H1 (cell line): Measurements from ENCODE around the gene SSRP1. TPM values are rescaled to one million over a fixed set of nuclear protein-coding genes. Genes with fewer than 3 reads are reported as not detected.

Experiments used
- CTCF ChIA-PET: fragments of 300-600 bp; sonication (Branson Sonifier 250); formaldehyde crosslinking; loops from one replicate; lab custom pipeline; 2021; ENCODE audit not compliant: partially characterized antibody; lab: Charles Lee
- POLR2A ChIA-PET: fragments of 300-600 bp; sonication (Branson Sonifier 250); formaldehyde crosslinking; loops from one replicate; lab custom pipeline; 2021; ENCODE audit warnings: inconsistent platforms; ENCODE audit not compliant: partially characterized antibody; lab: Charles Lee
- DNase-seq, 2 experiments: peaks; one replicate each; pipeline versions ENCODE4 v3.0.0 to v3.0.0-alpha.2; 2010 to 2022; ENCODE audit warnings: low spot score in 2 of 2, low read depth in 1 of 2, mixed read lengths in 1 of 2
- FAIRE-seq: peaks from 2 replicates; lab custom pipeline; 2011; peaks lifted over from hg19 to GRCh38; lab: Jason Lieb, UNC
- H2AFZ ChIP-seq: 2 replicates; pipeline ENCODE4 v1.8.1; 2012; ENCODE audit warnings: low read length, inconsistent platforms
- H2AK5ac ChIP-seq: 2 replicates; pipeline ENCODE4 v1.6.1; 2013; ENCODE audit warnings: low read depth, low read length
- H2BK120ac ChIP-seq: replicated peaks from 2 replicates; pipeline ENCODE3; 2013; ENCODE audit warnings: low read depth, low read length, inconsistent platforms
- H2BK12ac ChIP-seq: 2 replicates; pipeline ENCODE4 v1.6.1; 2013; ENCODE audit warnings: low read depth, low read length
- H2BK15ac ChIP-seq: 2 replicates; pipeline ENCODE4 v1.6.1; 2013; ENCODE audit warnings: low read length
- H2BK20ac ChIP-seq: 2 replicates; pipeline ENCODE4 v1.6.1; 2013; ENCODE audit warnings: low read length
- H2BK5ac ChIP-seq: 2 replicates; pipeline ENCODE4 v1.6.1; 2013; ENCODE audit warnings: low read depth, low read length
- H3K14ac ChIP-seq: 2 replicates; pipeline ENCODE4 v1.6.1; 2013; ENCODE audit warnings: inconsistent platforms; ENCODE audit not compliant: insufficient read length
- H3K18ac ChIP-seq: 2 replicates; pipeline ENCODE4 v1.6.1; 2013; ENCODE audit warnings: low read length; ENCODE audit errors: extremely low read depth
- H3K23ac ChIP-seq: 2 replicates; pipeline ENCODE4 v1.6.1; 2013; ENCODE audit warnings: inconsistent platforms; ENCODE audit not compliant: insufficient read length
- H3K23me2 ChIP-seq: 2 replicates; pipeline ENCODE4 v1.6.1; 2013; ENCODE audit warnings: low read depth, low read length
- H3K27ac ChIP-seq: 2 replicates; pipeline ENCODE4 v1.6.1; 2011; ENCODE audit warnings: low read depth, low read length, inconsistent platforms
- H3K27me3 ChIP-seq, 4 experiments: replicated peaks in 1 of 4; 1 replicate in 1 of 4; 2 replicates in 3 of 4; pipeline versions ENCODE4 v1.6.1 to v1.8.1; 2011 to 2013; ENCODE audit warnings: low read length in 3 of 4, mild to moderate bottlenecking in 3 of 4, inconsistent platforms in 2 of 4, mixed read lengths in 2 of 4, moderate library complexity in 1 of 4; ENCODE audit not compliant: control insufficient read depth in 3 of 4, insufficient read depth in 3 of 4; ENCODE audit errors: extremely low read depth in 1 of 4
- H3K36me3 ChIP-seq, 4 experiments: 2 replicates each; pipeline versions ENCODE4 v1.6.1 to v1.8.1; 2011 to 2013; ENCODE audit warnings: mild to moderate bottlenecking in 4 of 4, low read length in 3 of 4, moderate library complexity in 2 of 4, control low read depth in 1 of 4, inconsistent platforms in 1 of 4; ENCODE audit not compliant: insufficient read depth in 4 of 4, control insufficient read depth in 2 of 4
- H3K4ac ChIP-seq: replicated peaks from 2 replicates; pipeline ENCODE3; 2013; ENCODE audit warnings: low read length, low read depth, mixed read lengths, inconsistent platforms; ENCODE audit not compliant: insufficient read length
- H3K4me1 ChIP-seq, 4 experiments: replicated peaks in 1 of 4; 1 replicate in 1 of 4; 2 replicates in 3 of 4; pipeline versions ENCODE4 v1.6.1 to v1.8.1; 2011 to 2013; ENCODE audit warnings: low read length in 3 of 4, inconsistent platforms in 2 of 4, mixed read lengths in 1 of 4; ENCODE audit not compliant: insufficient read depth in 4 of 4, control insufficient read depth in 3 of 4
- H3K4me2 ChIP-seq, 2 experiments: 2 replicates each; pipeline versions ENCODE4 v1.6.1 to v1.8.1; 2011 to 2013; ENCODE audit warnings: low read depth in 2 of 2, low read length in 2 of 2, control low read depth in 1 of 2, inconsistent platforms in 1 of 2, mild to moderate bottlenecking in 1 of 2; ENCODE audit not compliant: insufficient read depth in 1 of 2
- H3K4me3 ChIP-seq, 4 experiments: fragments of 200-600, 300-600 bp in 1 of 4; sonication (generic), shearing (Covaris generic), sonication (Bioruptor Twin) in 1 of 4; 2 replicates each; pipeline versions ENCODE4 v1.5.1 to v1.8.1; 2011 to 2016; ENCODE audit warnings: low read length in 4 of 4, low read depth in 3 of 4, control low read depth in 2 of 4, inconsistent platforms in 2 of 4, mild to moderate bottlenecking in 2 of 4, mixed read lengths in 1 of 4, moderate library complexity in 1 of 4; ENCODE audit not compliant: insufficient read depth in 2 of 4; ENCODE audit errors: extremely low read depth in 1 of 4
- H3K56ac ChIP-seq: replicated peaks from 2 replicates; pipeline ENCODE3; 2013; ENCODE audit warnings: low read depth, mild to moderate bottlenecking, mixed read lengths, low read length, inconsistent platforms; ENCODE audit not compliant: insufficient read length
- H3K79me1 ChIP-seq: 2 replicates; pipeline ENCODE4 v1.6.1; 2013; ENCODE audit warnings: low read depth, low read length, control low read depth
- H3K79me2 ChIP-seq, 2 experiments: 2 replicates each; pipeline versions ENCODE4 v1.6.1 to v1.8.1; 2012 to 2013; ENCODE audit warnings: low read length in 2 of 2, mild to moderate bottlenecking in 2 of 2, inconsistent platforms in 1 of 2; ENCODE audit not compliant: insufficient read depth in 2 of 2, control insufficient read depth in 1 of 2
- H3K9ac ChIP-seq, 4 experiments: replicated peaks in 1 of 4; 1 replicate in 1 of 4; 2 replicates in 3 of 4; pipeline versions ENCODE4 v1.6.1 to v1.8.1; 2011 to 2013; ENCODE audit warnings: low read depth in 3 of 4, low read length in 3 of 4, control low read depth in 2 of 4, mild to moderate bottlenecking in 2 of 4, moderate library complexity in 2 of 4, inconsistent platforms in 1 of 4; ENCODE audit errors: extremely low read depth in 1 of 4
- H3K9me3 ChIP-seq, 2 experiments: 2 replicates each; pipeline versions ENCODE4 v1.6.1 to v1.8.1; 2012 to 2013; ENCODE audit warnings: mild to moderate bottlenecking in 2 of 2, moderate library complexity in 2 of 2, control low read depth in 1 of 2, inconsistent platforms in 1 of 2, low read depth in 1 of 2, low read length in 1 of 2, mixed read lengths in 1 of 2; ENCODE audit not compliant: insufficient read depth in 2 of 2
- H4K20me1 ChIP-seq, 2 experiments: replicated peaks in 1 of 2; 2 replicates each; pipeline versions ENCODE3 to v1.8.1; 2011 to 2013; ENCODE audit warnings: inconsistent platforms in 2 of 2, low read length in 2 of 2, mild to moderate bottlenecking in 1 of 2; ENCODE audit not compliant: insufficient read depth in 2 of 2, control insufficient read depth in 1 of 2
- H4K5ac ChIP-seq: 2 replicates; pipeline ENCODE4 v1.6.1; 2013; ENCODE audit warnings: low read length, low read depth, mixed read lengths, inconsistent platforms; ENCODE audit not compliant: insufficient read length
- H4K8ac ChIP-seq: 2 replicates; pipeline ENCODE4 v1.8.0; 2013; ENCODE audit warnings: mild to moderate bottlenecking, moderate library complexity, low read length, inconsistent platforms; ENCODE audit not compliant: insufficient read depth; ENCODE audit errors: extremely low read depth
- H4K91ac ChIP-seq: replicated peaks from 2 replicates; pipeline ENCODE3; 2013; ENCODE audit warnings: low read length, mixed read lengths, inconsistent platforms; ENCODE audit not compliant: insufficient read length
- CTBP2 ChIP-seq: IDR thresholded peaks from 2 replicates; pipeline ENCODE4 v1.7.0; 2011; ENCODE audit warnings: borderline replicate concordance, mild to moderate bottlenecking, moderate library complexity, mixed read lengths, low read length; ENCODE audit not compliant: insufficient read depth, insufficient read length
- PHF8 ChIP-seq: fragments of 200-600 bp; sonication (generic); conservative IDR thresholded peaks from 2 replicates; pipeline ENCODE4 v1.7.1; 2012; ENCODE audit warnings: low read depth, mild to moderate bottlenecking, inconsistent platforms, low read length, moderate library complexity
- RBBP5 ChIP-seq: IDR thresholded peaks from 2 replicates; pipeline ENCODE4 v1.7.1; 2012; ENCODE audit warnings: low read depth, mild to moderate bottlenecking, inconsistent platforms, low read length, moderate library complexity, borderline replicate concordance
- SIN3A ChIP-seq, 2 experiments: IDR thresholded peaks in 1 of 2; conservative IDR thresholded peaks in 1 of 2; 2 replicates each; pipeline ENCODE4 v1.6.1; 2011 to 2012; ENCODE audit warnings: low read length in 2 of 2, improper control_type of control experiment in 1 of 2, low read depth in 1 of 2, mild to moderate bottlenecking in 1 of 2
- SIX5 ChIP-seq: IDR thresholded peaks from 2 replicates; pipeline ENCODE4 v1.6.1; 2011; ENCODE audit warnings: mild to moderate bottlenecking, low read depth, low read length
- SP2 ChIP-seq: IDR thresholded peaks from 2 replicates; pipeline ENCODE4 v1.6.1; 2012; ENCODE audit warnings: mild to moderate bottlenecking, low read length, inconsistent platforms
- SUZ12 ChIP-seq: fragments of 200-600 bp; sonication (generic); IDR thresholded peaks from 2 replicates; pipeline ENCODE4 v1.6.1; 2012; ENCODE audit warnings: mild to moderate bottlenecking, inconsistent platforms, low read length, moderate library complexity, mixed read lengths
- TAF7 ChIP-seq: optimal IDR thresholded peaks from 2 replicates; pipeline ENCODE3; 2011; ENCODE audit warnings: low read depth, mild to moderate bottlenecking, inconsistent platforms, low read length, moderate library complexity, borderline replicate concordance
- WGBS, 2 experiments: shearing (Covaris generic) in 1 of 2; methylation state at CpG; one replicate each; pipeline versions ENCODE4 v1.1.6 to v1.1.7; 2013 to 2015; ENCODE audit warnings: low lambda C conversion rate in 2 of 2, mixed read lengths in 2 of 2, inconsistent platforms in 1 of 2, low coverage in 1 of 2, missing lambda C conversion rate in 1 of 2; ENCODE audit not compliant: insufficient replicate concordance in 2 of 2, insufficient coverage in 1 of 2, insufficient read length in 1 of 2; ENCODE audit errors: extremely low coverage in 1 of 2, missing lambda C conversion rate in 1 of 2; 5-methylcytosine and 5-hydroxymethylcytosine counted together
- polyA plus RNA-seq, 7 experiments: library from polyadenylated mRNA; depleted of rRNA in 3 of 7; stranded (reverse) in 5 of 7; unstranded in 2 of 7; fragments of >200 nt in 5 of 7; fragments of 200-250 nt in 2 of 7; gene quantifications; 1 replicate in 5 of 7; 2 replicates in 1 of 7; 4 replicates in 1 of 7; pipeline versions ENCODE4 v1.2.1 to v1.2.3, GENCODE V29; 2011 to 2013; ENCODE audit warnings: missing spikeins in 2 of 7, mixed read lengths in 2 of 7
- total RNA-seq: library from RNA; stranded (reverse); fragmentation: NEBNext Ultra II Directional; extraction: Animal tissue kit (Norgen Biotek cat#: 25700); gene quantifications from 2 replicates; pipeline ENCODE4 v1.2.1, GENCODE V29; 2021
- TF ChIP-seq, protein P1 (sequence below), 3 experiments: IDR thresholded peaks; 1 replicate in 2 of 3; 2 replicates in 1 of 3; pipeline versions ENCODE4 v1.5.1 to v1.6.1; 2011; ENCODE audit warnings: low read length in 3 of 3, mild to moderate bottlenecking in 3 of 3, inconsistent platforms in 2 of 3, low read depth in 1 of 3, moderate library complexity in 1 of 3; ENCODE audit not compliant: insufficient read depth in 1 of 3; ENCODE audit errors: control extremely low read depth in 1 of 3

The SSRP1 gene
- total and polyA plus RNA-seq, 2 of the 8 experiments (the other 6 are each of a cell fraction or from before 2014, with no cell fraction given): 259 to 281 TPM

DNA sequence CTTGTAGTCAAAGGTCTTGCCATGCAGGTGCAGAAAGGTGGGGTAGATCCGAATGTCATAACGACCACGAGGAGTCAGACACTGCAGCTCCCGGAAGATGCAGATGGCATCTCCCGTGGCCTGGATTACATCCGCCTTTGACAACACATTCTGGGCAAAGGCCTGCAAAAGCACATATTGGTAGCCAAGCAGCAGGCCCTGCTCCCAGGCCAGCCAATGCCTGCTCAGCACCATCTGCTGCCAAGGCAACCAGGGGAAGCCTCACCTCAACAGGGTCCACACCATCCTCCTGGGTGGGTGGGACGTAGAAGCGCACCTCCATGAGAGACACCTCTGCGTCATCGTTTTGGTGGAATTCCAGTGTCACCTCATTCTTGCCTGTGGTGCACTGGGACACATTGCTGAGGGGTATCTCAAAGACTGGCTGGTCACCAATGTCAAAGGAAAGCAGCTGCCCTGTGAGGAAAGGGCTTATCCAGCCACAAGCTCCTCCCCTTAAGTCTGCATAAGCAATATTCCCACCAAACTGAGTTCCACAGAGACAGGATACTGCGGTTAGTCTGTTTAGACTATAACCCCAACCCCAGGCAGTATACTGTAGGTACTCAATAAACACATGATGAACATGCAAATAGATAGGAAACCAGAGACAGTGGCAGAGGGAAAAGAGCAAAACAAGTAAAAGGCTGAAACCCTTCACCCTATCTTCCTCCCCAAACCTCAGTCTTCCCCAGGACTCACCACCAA, 2.8 kb downstream of the SSRP1 start:
- Histone ChIP-seq H3K9ac (no peak overlapping the region), H3K56ac (no peak overlapping the region), H3K4me1 (peaks cover 3 to 8% (median 3%) of the 10 kb centered on the region in 4 experiments; a peak in 6 of 7 replicates), H4K5ac (no peak overlapping the region), H2BK20ac (no peak overlapping the region), H3K23ac (no peak overlapping the region), H3K23me2 (peaks cover 4% of the 10 kb centered on the region), H3K36me3 (peaks cover 44 to 67% (median 58%) of the 10 kb centered on the region in 4 experiments), H2AFZ (no peak overlapping the region), H3K14ac (no peak overlapping the region), H3K27me3 (no peaks in the 10 kb centered on the region), H2AK5ac (no peak overlapping the region), H4K91ac (no peak overlapping the region), H2BK12ac (no peak overlapping the region), H2BK5ac (no peak overlapping the region), H3K9me3 (no peaks in the 10 kb centered on the region), H4K20me1 (peaks cover 2 to 7% of the 10 kb centered on the region in 2 experiments), H2BK120ac (no peak overlapping the region), H3K4ac (no peak overlapping the region), H3K18ac (no peak overlapping the region), H3K27ac (no peak overlapping the region), H2BK15ac (no peak overlapping the region), H3K79me2 (peaks cover 12 to 29% of the 10 kb centered on the region in 2 experiments), H4K8ac (no peak overlapping the region; the same call in 1 of the 2 replicates), H3K4me2 (no peak overlapping the region), H3K79me1 (peaks cover 8% of the 10 kb centered on the region), H3K4me3 (no peak overlapping the region)
- WGBS, 2 experiments: 97% methylated on average over 10 of the region's 11 CpGs; no CpG with 5 or more reads in 1 of the 2 experiments
- FAIRE-seq (no peak), DNase-seq (no peak)
- ChIA-PET CTCF (interaction anchor here (0.8 to 1.0 kb wide), 3 partner anchors 21 to 160 kb away, joined by 3 read pairs; no protein-coding TSS in a partner anchor), POLR2A (interaction anchor here (45.7 kb wide), 1 partner anchor 25 kb away, joined by 1279 read pairs; the partner anchor contains the start of gene TNKS1BP1)
- no peak for TF ChIP-seq CTBP2
- TF ChIP-seq SP2: no peak
- no peak for TF ChIP-seq SIN3A (conservative IDR thresholded peaks at IDR 0.05 in 1 of 2, IDR thresholded peaks at IDR 0.05 in 1 of 2; ENCODE audit: low read depth in 1 of 2, low read length in 2 of 2)
- TF ChIP-seq SUZ12: no peak
- TF ChIP-seq SIX5: no peak
- no peak for TF ChIP-seq TAF7
- TF ChIP-seq RBBP5: no peak
- no peak for TF ChIP-seq PHF8
- TF ChIP-seq, protein P1, sequence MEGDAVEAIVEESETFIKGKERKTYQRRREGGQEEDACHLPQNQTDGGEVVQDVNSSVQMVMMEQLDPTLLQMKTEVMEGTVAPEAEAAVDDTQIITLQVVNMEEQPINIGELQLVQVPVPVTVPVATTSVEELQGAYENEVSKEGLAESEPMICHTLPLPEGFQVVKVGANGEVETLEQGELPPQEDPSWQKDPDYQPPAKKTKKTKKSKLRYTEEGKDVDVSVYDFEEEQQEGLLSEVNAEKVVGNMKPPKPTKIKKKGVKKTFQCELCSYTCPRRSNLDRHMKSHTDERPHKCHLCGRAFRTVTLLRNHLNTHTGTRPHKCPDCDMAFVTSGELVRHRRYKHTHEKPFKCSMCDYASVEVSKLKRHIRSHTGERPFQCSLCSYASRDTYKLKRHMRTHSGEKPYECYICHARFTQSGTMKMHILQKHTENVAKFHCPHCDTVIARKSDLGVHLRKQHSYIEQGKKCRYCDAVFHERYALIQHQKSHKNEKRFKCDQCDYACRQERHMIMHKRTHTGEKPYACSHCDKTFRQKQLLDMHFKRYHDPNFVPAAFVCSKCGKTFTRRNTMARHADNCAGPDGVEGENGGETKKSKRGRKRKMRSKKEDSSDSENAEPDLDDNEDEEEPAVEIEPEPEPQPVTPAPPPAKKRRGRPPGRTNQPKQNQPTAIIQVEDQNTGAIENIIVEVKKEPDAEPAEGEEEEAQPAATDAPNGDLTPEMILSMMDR (IDR thresholded peaks at IDR 0.05; ENCODE audit: control extremely low read depth in 1 of 3, insufficient read depth in 1 of 3, low read depth in 1 of 3, low read length in 3 of 3): no peak
